Breast epithelium (tissue), 3 donors: ENCODE measurements around the gene PRDX2.

ENCODE experiments used
- CTCF ChIP-seq, 3 donors: fragments of 450-650 bp; IDR thresholded peaks; one replicate each; pipeline ENCODE4 v1.5.1; 2016 to 2017; ENCODE audit warnings: antibody characterized with exemption in 3 of 3, mild to moderate bottlenecking in 3 of 3, moderate library complexity in 3 of 3
- POLR2A ChIP-seq: fragments of 450-650 bp; IDR thresholded peaks from one replicate; pipeline ENCODE4 v1.6.1; 2016; ENCODE audit warnings: antibody characterized with exemption, mild to moderate bottlenecking, moderate library complexity

- TF ChIP-seq POLR2A (no peak), CTCF (IDR thresholded peaks at IDR 0.05) (no peak)
Measured at GRCh38 chr19:12786141-12786870, 15.3 kb downstream of the PRDX2 start.
